ENCODE measurements around the gene AFG3L2. TPM values are rescaled to one million over a fixed set of nuclear protein-coding genes. Genes with fewer than 3 reads are reported as not detected.

The AFG3L2 gene
- total and polyA plus RNA-seq, 9 of the 15 experiments (the other 6 are each of a cell fraction or from before 2014, with no cell fraction given), result 24.1 to 109 (median 84.0) TPM

GRCh38 chr18:12416098-12416729 lies 39.2 kb upstream of the AFG3L2 start:
- no peak overlapping the region for H3K4me2 ChIP-seq (ENCODE audit: insufficient read depth, low read length)
- no peaks in the 10 kb centered on the region for H4K20me1 ChIP-seq (replicated peaks; ENCODE audit: control insufficient read depth, insufficient read depth, low read length)
- no peaks in the 10 kb centered on the region for H3K9me3 ChIP-seq (replicated peaks; ENCODE audit: control insufficient read depth, insufficient read depth, low read depth, low read length)
- intact Hi-C loops (cut with micrococcal nuclease) (no loop called here), in situ Hi-C loops (cut with MboI) (no loop called here)
- no peak overlapping the region for H2AFZ ChIP-seq (ENCODE audit: low read depth, low read length)
- POLR2A ChIA-PET, result no interaction called here
- H3K9ac ChIP-seq (ENCODE audit: insufficient read depth in 1 of 2, low read depth in 2 of 2, low read length in 2 of 2), result no peak overlapping the region
- WGBS (ENCODE audit: insufficient coverage, low coverage, missing lambda C conversion rate), result 87% methylated on average over 5 of the region's 5 CpGs
- CTCF ChIA-PET (ENCODE audit: low intra/inter-chr PET ratio), result no interaction called here
- DNase-seq (ENCODE audit: extremely low read depth in 1 of 4, low spot score in 3 of 4), result no peak
- no peak for FAIRE-seq
- H3K79me2 ChIP-seq (ENCODE audit: control insufficient read depth, insufficient read depth, low read length), result peaks cover 3% of the 10 kb centered on the region; the same call in 2 of the 3 replicates
- no peaks in the 10 kb centered on the region for H3K27me3 ChIP-seq (ENCODE audit: control insufficient read depth in 2 of 2, insufficient read depth in 2 of 2, low read length in 2 of 2)
- ATAC-seq, result no peak
- TF ChIP-seq TEAD2 (tag; IDR thresholded peaks at IDR 0.05) (no peak), ZNF121 (CRISPR knock-in tag; conservative IDR thresholded peaks at IDR 0.05) (peak; percentile 61)
- no peak overlapping the region for H3K27ac ChIP-seq (ENCODE audit: extremely low read depth, low read depth, low read length)
- H3K4me3 ChIP-seq, result no peak overlapping the region
- H3K36me3 ChIP-seq (ENCODE audit: control insufficient read depth, insufficient read depth, low read length), result no peaks in the 10 kb centered on the region; the same call in 2 of the 3 replicates
- H3K4me1 ChIP-seq (replicated peaks in 1 of 2; ENCODE audit: control insufficient read depth in 2 of 2, insufficient read depth in 2 of 2, low read length in 2 of 2), result peaks cover 3 to 13% of the 10 kb centered on the region in 2 experiments; a peak in 4 of 5 replicates
- H3K9me1 ChIP-seq (ENCODE audit: control insufficient read depth, insufficient read depth, low read length), result no peaks in the 10 kb centered on the region
- BruUV-seq (replicated peaks), result no TSS peak

- peaks cover 20 to 37% of the 10 kb centered on the region in 2 experiments; a peak in 4 of 5 replicates for H3K4me1 ChIP-seq (replicated peaks in 1 of 2; ENCODE audit: control insufficient read depth in 2 of 2, insufficient read depth in 2 of 2, low read length in 2 of 2)
- no peaks in the 10 kb centered on the region for H3K36me3 ChIP-seq (ENCODE audit: control insufficient read depth, insufficient read depth, low read length)
- H2AFZ ChIP-seq (ENCODE audit: low read depth, low read length), result no peak overlapping the region
- H3K9me3 ChIP-seq (replicated peaks; ENCODE audit: control insufficient read depth, insufficient read depth, low read depth, low read length), result no peaks in the 10 kb centered on the region
- BruUV-seq (replicated peaks), result no TSS peak
- no peak overlapping the region for H3K4me3 ChIP-seq
- ChIA-PET CTCF (ENCODE audit: low intra/inter-chr PET ratio) (interaction anchor here (0.6 kb wide), 1 partner anchor 38 kb away, joined by 3 read pairs; no protein-coding TSS in a partner anchor), POLR2A (interaction anchor here (0.7 kb wide), 2 partner anchors 127 to 260 kb away, joined by 4 read pairs; no protein-coding TSS in a partner anchor)
- peaks cover 17% of the 10 kb centered on the region for H3K79me2 ChIP-seq (ENCODE audit: control insufficient read depth, insufficient read depth, low read length)
- H3K27me3 ChIP-seq (ENCODE audit: control insufficient read depth in 2 of 2, insufficient read depth in 2 of 2, low read length in 2 of 2), result peaks cover 3 to 4% of the 10 kb centered on the region in 2 experiments; a peak in 1 of 5 replicates
- FAIRE-seq (no peak), ATAC-seq (no peak), DNase-seq (ENCODE audit: extremely low read depth in 1 of 4, low spot score in 3 of 4) (no peak)
- no peaks in the 10 kb centered on the region for H3K9me1 ChIP-seq (ENCODE audit: control insufficient read depth, insufficient read depth, low read length)
- H3K27ac ChIP-seq (ENCODE audit: extremely low read depth, low read depth, low read length), result no peak overlapping the region
- in situ Hi-C loops (cut with MboI), result no loop called here
- WGBS (ENCODE audit: insufficient coverage, low coverage, missing lambda C conversion rate), result 90% methylated on average over 2 of the region's 3 CpGs
- intact Hi-C loops (cut with micrococcal nuclease), result no loop called here
- no peaks in the 10 kb centered on the region for H4K20me1 ChIP-seq (replicated peaks; ENCODE audit: control insufficient read depth, insufficient read depth, low read length)
- no peak overlapping the region for H3K4me2 ChIP-seq (ENCODE audit: insufficient read depth, low read length)
- H3K9ac ChIP-seq (ENCODE audit: insufficient read depth in 1 of 2, low read depth in 2 of 2, low read length in 2 of 2), result no peak overlapping the region
- TF ChIP-seq, protein P1, sequence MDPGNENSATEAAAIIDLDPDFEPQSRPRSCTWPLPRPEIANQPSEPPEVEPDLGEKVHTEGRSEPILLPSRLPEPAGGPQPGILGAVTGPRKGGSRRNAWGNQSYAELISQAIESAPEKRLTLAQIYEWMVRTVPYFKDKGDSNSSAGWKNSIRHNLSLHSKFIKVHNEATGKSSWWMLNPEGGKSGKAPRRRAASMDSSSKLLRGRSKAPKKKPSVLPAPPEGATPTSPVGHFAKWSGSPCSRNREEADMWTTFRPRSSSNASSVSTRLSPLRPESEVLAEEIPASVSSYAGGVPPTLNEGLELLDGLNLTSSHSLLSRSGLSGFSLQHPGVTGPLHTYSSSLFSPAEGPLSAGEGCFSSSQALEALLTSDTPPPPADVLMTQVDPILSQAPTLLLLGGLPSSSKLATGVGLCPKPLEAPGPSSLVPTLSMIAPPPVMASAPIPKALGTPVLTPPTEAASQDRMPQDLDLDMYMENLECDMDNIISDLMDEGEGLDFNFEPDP (CRISPR knock-in tag; IDR thresholded peaks at IDR 0.05), result no peak
- TF ChIP-seq ARHGAP35 (IDR thresholded peaks at IDR 0.05; ENCODE audit: partially characterized antibody), result no peak
- TF ChIP-seq ZKSCAN8 (CRISPR knock-in tag; IDR thresholded peaks at IDR 0.05), result no peak
- no peak for TF ChIP-seq SRSF1 (IDR thresholded peaks at IDR 0.05; ENCODE audit: low read depth, low read length)
- no peak for TF ChIP-seq CEBPZ (IDR thresholded peaks at IDR 0.05; ENCODE audit: borderline replicate concordance, low read depth, low read length)
- TF ChIP-seq MEF2A (IDR thresholded peaks at IDR 0.05; ENCODE audit: control insufficient read depth, low read depth, low read length), result no peak
- no peak for TF ChIP-seq NR2C1 (IDR thresholded peaks at IDR 0.05)
- no peak for TF ChIP-seq NR2C1 (tag; IDR thresholded peaks at IDR 0.05)
These were observed 34.4 kb upstream of the AFG3L2 start for GRCh38 chr18:12411456-12411855.
